Tibial nerve (tissue), 4 donors: ENCODE measurements around the gene CASTOR1. TPM values are rescaled to one million over a fixed set of nuclear protein-coding genes. Genes with fewer than 3 reads are reported as not detected.

Experiments
- DNase-seq, 2 donors: peaks; one replicate each; pipeline ENCODE4 v3.0.0-alpha.2; 2019; ENCODE audit warnings: low spot score in 2 of 2
- H3K27ac ChIP-seq, 4 donors: fragments of 200-600 bp; sonication (generic) in 3 of 4; one replicate each; pipeline ENCODE4 v1.5.1; 2017 to 2019; ENCODE audit warnings: mild to moderate bottlenecking in 1 of 4
- H3K27me3 ChIP-seq, 2 donors: fragments of 200-600 bp; sonication (generic) in 1 of 2; one replicate each; pipeline versions ENCODE4 v1.5.1 to v1.6.0; 2017 to 2019
- H3K36me3 ChIP-seq, 3 donors: fragments of 200-600 bp; sonication (generic); one replicate each; pipeline ENCODE4 v1.5.1; 2018 to 2019
- H3K4me1 ChIP-seq, 4 donors: fragments of 200-600 bp; sonication (generic) in 3 of 4; one replicate each; pipeline ENCODE4 v1.5.1; 2017 to 2019
- H3K4me3 ChIP-seq, 4 donors: fragments of 200-600 bp; sonication (generic) in 3 of 4; one replicate each; pipeline ENCODE4 v1.5.1; 2017 to 2019; ENCODE audit warnings: mild to moderate bottlenecking in 1 of 4, moderate library complexity in 1 of 4
- H3K9me3 ChIP-seq, 4 donors: fragments of 200-600 bp; sonication (generic) in 3 of 4; one replicate each; pipeline ENCODE4 v1.5.1; 2017 to 2019
- EP300 ChIP-seq, 2 donors: sonication (generic); formaldehyde crosslinking; IDR thresholded peaks; one replicate each; pipeline ENCODE4 v1.6.1; 2017; ENCODE audit warnings: antibody characterized with exemption in 2 of 2, mild to moderate bottlenecking in 1 of 2
- POLR2A ChIP-seq, 2 donors: fragments of 450-650 bp; IDR thresholded peaks; one replicate each; pipeline ENCODE4 v1.6.1; 2017; ENCODE audit warnings: antibody characterized with exemption in 2 of 2, mild to moderate bottlenecking in 2 of 2, moderate library complexity in 2 of 2
- WGBS, 2 donors: methylation state at CpG; one replicate each; pipeline ENCODE4 v1.1.5; 2018; 5-methylcytosine and 5-hydroxymethylcytosine counted together
- total RNA-seq, 4 donors: library from RNA; depleted of rRNA; stranded (reverse); fragments of >200 nt; gene quantifications; one replicate each; pipeline ENCODE4 v1.1.0, GENCODE V29; 2016
- TF ChIP-seq, protein P1 (sequence below), 5 experiments: fragments of 200-600 bp in 3 of 5; fragments of 450-650 bp in 2 of 5; sonication (generic) in 3 of 5; IDR thresholded peaks; one replicate each; pipeline ENCODE4 v1.5.1; 2016 to 2019; ENCODE audit warnings: antibody characterized with exemption in 5 of 5, mild to moderate bottlenecking in 3 of 5, moderate library complexity in 2 of 5

Gene CASTOR1
- total RNA-seq, 4 donors from 2014 or later, result 38.7 to 57.9 (median 45.3) TPM

DNA sequence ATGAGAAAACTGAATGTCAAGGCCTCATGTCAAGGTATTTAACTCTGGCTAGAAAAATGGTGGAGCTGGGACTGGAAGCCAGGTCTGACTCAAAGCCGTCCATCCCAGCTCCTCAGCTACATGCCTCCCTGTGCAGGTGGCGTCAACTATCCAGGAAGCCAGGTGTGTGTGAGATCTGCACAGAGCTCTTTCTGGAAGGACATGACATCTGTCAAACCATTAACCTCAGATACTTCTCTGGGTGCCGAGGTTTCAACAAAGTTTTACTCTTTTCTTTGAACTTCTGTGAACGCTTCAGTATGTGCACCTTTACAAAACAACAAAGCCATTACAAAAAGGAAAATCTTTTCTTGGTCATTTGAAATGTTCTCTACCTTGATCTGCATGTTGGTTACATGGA, 7.0 kb upstream of the CASTOR1 start:
- TF ChIP-seq EP300 (IDR thresholded peaks at IDR 0.05) (no peak), POLR2A (IDR thresholded peaks at IDR 0.05) (no peak)
- TF ChIP-seq, protein P1, sequence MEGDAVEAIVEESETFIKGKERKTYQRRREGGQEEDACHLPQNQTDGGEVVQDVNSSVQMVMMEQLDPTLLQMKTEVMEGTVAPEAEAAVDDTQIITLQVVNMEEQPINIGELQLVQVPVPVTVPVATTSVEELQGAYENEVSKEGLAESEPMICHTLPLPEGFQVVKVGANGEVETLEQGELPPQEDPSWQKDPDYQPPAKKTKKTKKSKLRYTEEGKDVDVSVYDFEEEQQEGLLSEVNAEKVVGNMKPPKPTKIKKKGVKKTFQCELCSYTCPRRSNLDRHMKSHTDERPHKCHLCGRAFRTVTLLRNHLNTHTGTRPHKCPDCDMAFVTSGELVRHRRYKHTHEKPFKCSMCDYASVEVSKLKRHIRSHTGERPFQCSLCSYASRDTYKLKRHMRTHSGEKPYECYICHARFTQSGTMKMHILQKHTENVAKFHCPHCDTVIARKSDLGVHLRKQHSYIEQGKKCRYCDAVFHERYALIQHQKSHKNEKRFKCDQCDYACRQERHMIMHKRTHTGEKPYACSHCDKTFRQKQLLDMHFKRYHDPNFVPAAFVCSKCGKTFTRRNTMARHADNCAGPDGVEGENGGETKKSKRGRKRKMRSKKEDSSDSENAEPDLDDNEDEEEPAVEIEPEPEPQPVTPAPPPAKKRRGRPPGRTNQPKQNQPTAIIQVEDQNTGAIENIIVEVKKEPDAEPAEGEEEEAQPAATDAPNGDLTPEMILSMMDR (IDR thresholded peaks at IDR 0.05), result no peak

DNA sequence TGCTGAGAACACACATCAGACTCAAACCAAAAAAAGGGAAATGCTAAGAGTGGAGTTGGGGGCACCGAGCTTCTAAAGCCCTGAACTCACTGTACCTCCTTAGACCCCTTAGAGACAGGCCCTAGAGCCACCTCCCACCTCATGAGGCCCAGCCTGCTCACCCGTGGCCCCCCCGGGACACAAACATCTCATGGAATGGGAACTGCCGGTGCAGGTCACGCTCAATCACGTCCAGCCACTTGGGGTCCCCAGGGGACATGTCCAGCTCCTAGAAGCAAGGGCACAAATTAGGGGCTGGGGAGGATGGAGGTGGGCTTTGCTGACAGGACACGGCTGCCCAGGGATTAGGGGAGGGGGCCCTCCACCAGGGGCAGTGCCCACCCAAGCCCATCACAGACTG, 6.3 kb upstream of the CASTOR1 start:
- peaks cover 7 to 74% (median 28%) of the 10 kb centered on the region in 4 donors for H3K4me1 ChIP-seq
- 52 to 54% methylated on average over 6 to 7 of the region's 7 CpGs for WGBS, 2 donors
- DNase-seq, result no peak
- H3K36me3 ChIP-seq, result peaks cover 0 to 88% (median 27%) of the 10 kb centered on the region in 3 donors
- H3K27ac ChIP-seq, result peak overlapping the region in 2 of 4 donors; percentile 22 to 94
- H3K4me3 ChIP-seq, result no peak overlapping the region
- no peaks in the 10 kb centered on the region for H3K9me3 ChIP-seq
- TF ChIP-seq, protein P1 (IDR thresholded peaks at IDR 0.05), result no peak
- no peak for TF ChIP-seq POLR2A (IDR thresholded peaks at IDR 0.05)
- TF ChIP-seq EP300 (IDR thresholded peaks at IDR 0.05), result no peak
- no peaks in the 10 kb centered on the region for H3K27me3 ChIP-seq

More for the DNA sequence above, 7.0 kb upstream of the CASTOR1 start:
- H3K27me3 ChIP-seq, result no peaks in the 10 kb centered on the region
- no peak for DNase-seq
- no peaks in the 10 kb centered on the region for H3K9me3 ChIP-seq
- no peak overlapping the region for H3K4me3 ChIP-seq
- H3K36me3 ChIP-seq, result peaks cover 0 to 96% (median 27%) of the 10 kb centered on the region in 3 donors
- 92 to 96% methylated on average over 4 of the region's 4 CpGs for WGBS, 2 donors
- peak overlapping the region in 1 of 4 donors; percentile 94 for H3K27ac ChIP-seq
- H3K4me1 ChIP-seq, result peaks cover 4 to 74% (median 27%) of the 10 kb centered on the region in 4 donors

DNA sequence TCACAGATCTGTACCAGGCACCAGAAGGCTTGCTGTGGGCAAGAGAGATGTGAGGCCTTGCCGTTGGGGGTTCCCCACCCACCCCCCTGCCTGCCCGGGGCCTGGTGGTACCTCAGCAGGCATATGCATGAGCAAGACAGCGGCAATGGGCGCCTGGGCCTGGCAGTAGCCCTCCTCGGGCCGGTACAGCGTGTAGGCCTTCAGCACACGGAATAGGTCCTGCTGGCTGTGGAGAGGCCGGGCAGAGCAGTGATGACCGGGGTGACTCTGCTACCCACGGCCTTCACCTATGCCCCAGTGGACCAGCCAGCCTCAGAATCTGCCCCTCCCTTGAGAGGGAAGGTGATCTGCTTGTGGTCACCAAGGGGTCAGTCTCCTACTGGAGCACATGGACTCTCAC, 5.5 kb upstream of the CASTOR1 start:
- TF ChIP-seq POLR2A (IDR thresholded peaks at IDR 0.05), result no peak
- TF ChIP-seq EP300 (IDR thresholded peaks at IDR 0.05), result no peak
- TF ChIP-seq, protein P1 (IDR thresholded peaks at IDR 0.05), result no peak
- Histone ChIP-seq H3K4me3 (no peak overlapping the region), H3K9me3 (no peaks in the 10 kb centered on the region), H3K27ac (peak overlapping the region in 3 of 4 donors; percentile 20 to 94 (median 22)), H3K27me3 (no peaks in the 10 kb centered on the region), H3K36me3 (peaks cover 0 to 81% (median 27%) of the 10 kb centered on the region in 3 donors), H3K4me1 (peaks cover 7 to 74% (median 32%) of the 10 kb centered on the region in 4 donors)
- DNase-seq, result no peak
- WGBS, 2 donors, result 86 to 93% methylated on average over 9 to 11 of the region's 11 CpGs

DNA sequence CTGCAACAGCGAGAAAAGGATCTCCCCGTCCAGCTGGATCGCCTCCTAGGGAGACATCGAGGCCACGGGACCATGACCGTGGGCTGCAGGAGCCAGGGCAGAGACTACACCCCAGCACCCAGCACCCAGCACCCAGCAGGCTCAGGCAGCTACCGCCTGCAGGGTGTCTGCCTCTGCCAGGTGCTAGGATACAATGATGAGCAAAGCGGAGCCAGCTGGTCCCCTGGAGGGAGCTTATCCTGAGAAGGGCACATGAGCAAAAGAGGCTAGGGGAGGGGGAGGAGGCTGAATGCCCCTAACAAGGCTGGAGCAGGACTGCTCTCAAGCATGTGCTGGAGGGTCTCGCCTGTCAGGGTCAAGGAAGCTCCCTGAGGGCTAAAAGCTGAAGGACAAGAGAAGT, 4.8 kb upstream of the CASTOR1 start:
- no peak for TF ChIP-seq POLR2A (IDR thresholded peaks at IDR 0.05)
- no peak for TF ChIP-seq EP300 (IDR thresholded peaks at IDR 0.05)
- TF ChIP-seq, protein P1 (IDR thresholded peaks at IDR 0.05), result no peak
- no peaks in the 10 kb centered on the region for H3K27me3 ChIP-seq
- peaks cover 0 to 73% (median 27%) of the 10 kb centered on the region in 3 donors for H3K36me3 ChIP-seq
- H3K4me3 ChIP-seq, result no peak overlapping the region
- DNase-seq, result no peak
- H3K4me1 ChIP-seq, result peaks cover 7 to 66% (median 29%) of the 10 kb centered on the region in 4 donors
- H3K27ac ChIP-seq, result peak overlapping the region in 2 of 4 donors; percentile 5 to 94
- 87% methylated on average over 9 of the region's 9 CpGs for WGBS, 2 donors
- H3K9me3 ChIP-seq, result no peaks in the 10 kb centered on the region

DNA sequence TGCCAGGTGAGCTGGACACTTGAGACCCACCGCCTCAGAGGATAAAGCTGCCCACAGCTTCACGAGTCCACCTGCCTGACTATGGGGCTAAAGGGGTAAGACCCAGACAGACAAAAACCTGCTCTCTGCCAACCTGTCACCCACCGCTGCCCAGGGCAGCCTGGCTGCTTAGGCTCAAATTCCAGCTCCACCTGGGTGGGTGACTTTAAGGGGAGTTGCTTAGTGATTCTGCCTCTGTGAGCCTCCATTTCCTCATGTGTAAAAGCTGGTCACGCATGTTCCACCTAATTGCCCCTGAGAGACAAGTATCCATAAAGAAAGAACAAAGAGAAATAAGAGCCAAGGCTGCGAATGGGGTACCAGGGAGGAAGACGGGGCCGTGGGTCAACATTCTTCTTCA, 3.7 kb upstream of the CASTOR1 start:
- no peak overlapping the region for H3K4me3 ChIP-seq
- TF ChIP-seq, protein P1 (IDR thresholded peaks at IDR 0.05), result no peak
- no peak for TF ChIP-seq POLR2A (IDR thresholded peaks at IDR 0.05)
- TF ChIP-seq EP300 (IDR thresholded peaks at IDR 0.05), result no peak
- H3K27ac ChIP-seq, result peak overlapping the region in 2 of 4 donors; percentile 5 to 94
- H3K9me3 ChIP-seq, result no peaks in the 10 kb centered on the region
- 82 to 85% methylated on average over 7 of the region's 7 CpGs for WGBS, 2 donors
- H3K36me3 ChIP-seq, result peaks cover 0 to 63% (median 19%) of the 10 kb centered on the region in 3 donors
- no peak for DNase-seq
- no peaks in the 10 kb centered on the region for H3K27me3 ChIP-seq
- H3K4me1 ChIP-seq, result peaks cover 7 to 64% (median 31%) of the 10 kb centered on the region in 4 donors
